ENCODE data around the gene SRRM3.
"Not testable (repeated sequence)": the region's sequence is repeated elsewhere in the genome, so short reads cannot be mapped to it uniquely, and the experiment has no call there.

Gene SRRM3

GRCh38 chr7:76292213-76292573, 90.5 kb downstream of the SRRM3 start:
- DNase-seq: no peak
- Mint-ChIP-seq H3K9me3 (no peaks in the 10 kb centered on the region), H3K36me3 (ENCODE audit: low read depth) (no peaks in the 10 kb centered on the region), H3K4me1 (peaks cover 51% of the 10 kb centered on the region), H3K4me3 (no peak overlapping the region), H3K27ac (no peak overlapping the region), H3K27me3 (ENCODE audit: low read depth, poor library complexity) (peaks cover 32% of the 10 kb centered on the region)
- no peak for TF ChIP-seq CTCF (IDR thresholded peaks at IDR 0.05)

GRCh38 chr7:76292911-76293310, 91.2 kb downstream of the SRRM3 start:
- not testable (repeated sequence) for H3K9me3 Mint-ChIP-seq; H3K36me3 Mint-ChIP-seq (ENCODE audit: low read depth); H3K4me3 Mint-ChIP-seq; H3K27ac Mint-ChIP-seq; DNase-seq
- peaks cover 38% of the 10 kb centered on the region for H3K27me3 Mint-ChIP-seq (ENCODE audit: low read depth, poor library complexity)
- peaks cover 54% of the 10 kb centered on the region for H3K4me1 Mint-ChIP-seq

DNA sequence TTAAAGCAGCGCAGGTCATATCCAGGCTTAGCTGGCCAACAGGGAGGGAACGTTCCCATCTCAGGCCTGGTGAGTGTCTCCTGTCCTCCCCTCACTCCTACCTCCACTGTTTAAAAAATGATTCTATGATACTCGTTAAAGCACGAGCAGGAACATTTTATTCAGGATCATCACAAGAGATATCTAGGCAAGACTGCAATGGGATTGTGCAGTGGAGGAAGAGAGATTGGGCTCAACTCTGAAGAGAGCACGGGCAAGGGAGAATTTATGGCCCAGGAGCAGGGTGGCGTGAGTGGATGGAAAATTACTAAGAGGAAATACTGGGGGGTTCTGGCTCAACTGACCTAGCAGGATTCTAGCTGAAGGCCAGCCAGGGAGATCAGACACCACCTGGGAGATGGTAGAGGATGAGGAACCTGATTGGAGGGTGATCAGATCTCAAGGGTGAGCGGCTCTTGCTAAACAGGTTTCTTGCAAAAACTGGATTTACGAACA, 91.8 kb downstream of the SRRM3 start:
- no peaks in the 10 kb centered on the region for H3K36me3 Mint-ChIP-seq (ENCODE audit: low read depth)
- no peak for DNase-seq
- H3K27ac Mint-ChIP-seq: peak overlapping the region; percentile 25
- peak overlapping the region; percentile 1 for H3K4me3 Mint-ChIP-seq
- TF ChIP-seq CTCF (IDR thresholded peaks at IDR 0.05): no peak
- peaks cover 38% of the 10 kb centered on the region for H3K27me3 Mint-ChIP-seq (ENCODE audit: low read depth, poor library complexity)
- peaks cover 54% of the 10 kb centered on the region for H3K4me1 Mint-ChIP-seq
- H3K9me3 Mint-ChIP-seq: no peaks in the 10 kb centered on the region

- no peaks in the 10 kb centered on the region for H3K9me3 Mint-ChIP-seq
- DNase-seq: peak; percentile 79
- peaks cover 58% of the 10 kb centered on the region for H3K4me1 Mint-ChIP-seq
- no peak overlapping the region for H3K27ac Mint-ChIP-seq
- no peak for TF ChIP-seq CTCF (IDR thresholded peaks at IDR 0.05)
- H3K36me3 Mint-ChIP-seq (ENCODE audit: low read depth): no peaks in the 10 kb centered on the region
- peaks cover 41% of the 10 kb centered on the region for H3K27me3 Mint-ChIP-seq (ENCODE audit: low read depth, poor library complexity)
- H3K4me3 Mint-ChIP-seq: no peak overlapping the region
These were observed 92.8 kb downstream of the SRRM3 start for GRCh38 chr7:76294344-76295024.

GRCh38 chr7:76296743-76297740, 95.3 kb downstream of the SRRM3 start:
- Mint-ChIP-seq H3K4me3 (no peak overlapping the region), H3K4me1 (peaks cover 45% of the 10 kb centered on the region), H3K36me3 (ENCODE audit: low read depth) (no peaks in the 10 kb centered on the region), H3K27ac (peak overlapping the region; percentile 66), H3K9me3 (no peaks in the 10 kb centered on the region), H3K27me3 (ENCODE audit: low read depth, poor library complexity) (peaks cover 37% of the 10 kb centered on the region)
- DNase-seq: no peak
- no peak for TF ChIP-seq CTCF (IDR thresholded peaks at IDR 0.05)

- peaks cover 32% of the 10 kb centered on the region for H3K27me3 Mint-ChIP-seq (ENCODE audit: low read depth, poor library complexity)
- no peaks in the 10 kb centered on the region for H3K36me3 Mint-ChIP-seq (ENCODE audit: low read depth)
- H3K27ac Mint-ChIP-seq: no peak overlapping the region
- peaks cover 42% of the 10 kb centered on the region for H3K4me1 Mint-ChIP-seq
- TF ChIP-seq CTCF (IDR thresholded peaks at IDR 0.05): no peak
- H3K9me3 Mint-ChIP-seq: peaks cover 3% of the 10 kb centered on the region
- no peak overlapping the region for H3K4me3 Mint-ChIP-seq
- no peak for DNase-seq
These were observed 98.6 kb downstream of the SRRM3 start for GRCh38 chr7:76300166-76300731.

Measured in nephron progenitor cell (in vitro differentiated cells).